HS-5 (cell line): ENCODE measurements around the gene EPC2.

Experiments
- DNase-seq: peaks from one replicate; pipeline ENCODE4 v3.0.0-alpha.2; 2012; ENCODE audit warnings: low read depth

The EPC2 gene

DNA sequence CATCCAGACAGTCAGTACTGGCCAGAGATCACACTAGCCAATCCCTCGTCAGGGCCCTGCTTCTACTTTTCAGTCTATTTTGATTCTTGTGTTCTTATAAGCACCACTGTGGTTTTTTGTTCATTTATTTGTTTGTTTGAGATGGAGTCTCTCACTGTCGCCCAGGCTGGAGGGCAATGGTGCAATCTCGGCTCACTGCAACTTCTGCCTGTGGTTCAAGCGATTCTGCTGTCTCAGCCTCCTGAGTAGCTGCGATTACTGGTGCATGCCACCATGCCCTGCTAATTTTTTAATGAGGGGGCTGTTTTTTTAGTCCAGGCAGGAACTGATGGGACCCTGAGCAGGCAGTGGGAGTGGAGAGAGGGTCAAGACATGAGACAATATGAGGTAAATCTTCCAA lies 165.5 kb downstream of the EPC2 start:
- DNase-seq = no peak

DNA sequence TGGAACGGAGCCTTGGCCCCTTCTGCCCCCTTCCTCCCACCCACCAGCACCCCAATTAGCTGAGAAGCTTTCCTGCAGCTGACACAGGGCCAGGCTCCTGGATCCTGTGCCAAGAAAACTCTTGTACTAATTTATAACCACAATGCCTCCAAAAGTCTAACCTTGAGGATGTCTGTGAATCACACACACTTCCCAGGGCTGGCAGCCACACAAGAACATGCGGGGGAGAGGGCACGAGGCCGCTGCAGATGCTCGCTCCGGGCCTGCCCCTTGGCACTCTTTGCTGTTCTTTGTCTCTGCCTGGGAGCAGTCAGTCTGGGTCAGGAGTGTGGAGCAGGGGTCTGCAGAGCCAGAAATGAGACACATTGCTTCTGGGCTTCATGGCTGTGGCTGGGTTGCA lies 167.8 kb downstream of the EPC2 start:
- DNase-seq = no peak

DNA sequence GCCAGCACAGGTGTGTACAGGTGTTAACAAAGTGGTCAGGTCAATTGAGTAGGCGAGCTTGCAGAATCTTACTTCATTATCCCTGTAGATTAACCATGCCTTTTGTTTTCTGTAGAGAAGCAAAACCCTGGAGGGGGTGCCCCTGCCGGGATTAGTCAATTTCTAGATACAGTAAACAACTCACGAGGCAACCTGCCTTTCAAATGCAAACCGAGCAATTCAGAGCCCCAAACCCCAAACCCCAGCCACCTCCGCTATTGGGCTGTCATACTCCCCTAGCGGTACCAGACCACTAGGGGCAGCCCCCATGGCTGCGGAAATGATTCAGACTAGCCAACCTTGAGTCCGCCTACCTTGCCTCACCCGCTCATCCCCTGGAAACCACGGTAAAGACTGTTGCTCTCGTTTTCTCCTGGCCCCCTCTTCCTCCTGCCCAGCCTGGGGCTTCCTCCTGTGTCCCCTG lies 169.1 kb downstream of the EPC2 start:
- DNase-seq = no peak

DNA sequence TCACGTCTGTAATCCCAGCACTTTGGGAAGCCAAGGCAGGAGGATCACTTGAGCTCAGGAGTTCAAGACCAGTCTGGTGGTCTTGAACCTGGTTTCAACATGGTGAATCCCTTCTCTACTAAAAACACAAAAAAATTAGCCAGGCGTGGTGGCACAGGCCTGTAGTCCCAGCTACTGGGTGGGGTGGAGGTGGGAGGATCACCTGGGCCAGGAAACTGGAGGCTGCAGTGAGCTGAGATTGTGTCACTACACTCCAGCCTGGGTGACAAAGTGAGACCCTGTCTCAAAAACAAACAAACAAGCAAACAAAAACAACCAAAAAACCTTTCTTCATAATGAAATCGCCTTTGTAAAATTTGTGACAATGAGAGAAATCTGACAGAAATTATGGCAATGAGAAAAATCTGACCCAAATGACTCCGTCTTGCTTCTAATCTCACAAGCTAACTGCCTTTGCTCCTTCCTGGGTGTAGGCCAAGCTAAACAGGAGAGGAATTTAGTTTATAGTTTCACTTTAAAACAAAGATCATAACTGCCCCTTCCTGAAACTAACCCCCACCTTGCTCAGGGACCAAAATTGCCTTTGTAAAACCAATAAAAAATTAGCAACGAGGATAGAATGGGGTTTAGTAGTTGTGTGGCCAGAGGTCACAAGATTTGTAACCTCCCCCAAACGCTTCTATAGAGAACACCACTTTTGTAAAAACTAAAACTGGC lies 169.8 kb downstream of the EPC2 start:
- no peak for DNase-seq

DNA sequence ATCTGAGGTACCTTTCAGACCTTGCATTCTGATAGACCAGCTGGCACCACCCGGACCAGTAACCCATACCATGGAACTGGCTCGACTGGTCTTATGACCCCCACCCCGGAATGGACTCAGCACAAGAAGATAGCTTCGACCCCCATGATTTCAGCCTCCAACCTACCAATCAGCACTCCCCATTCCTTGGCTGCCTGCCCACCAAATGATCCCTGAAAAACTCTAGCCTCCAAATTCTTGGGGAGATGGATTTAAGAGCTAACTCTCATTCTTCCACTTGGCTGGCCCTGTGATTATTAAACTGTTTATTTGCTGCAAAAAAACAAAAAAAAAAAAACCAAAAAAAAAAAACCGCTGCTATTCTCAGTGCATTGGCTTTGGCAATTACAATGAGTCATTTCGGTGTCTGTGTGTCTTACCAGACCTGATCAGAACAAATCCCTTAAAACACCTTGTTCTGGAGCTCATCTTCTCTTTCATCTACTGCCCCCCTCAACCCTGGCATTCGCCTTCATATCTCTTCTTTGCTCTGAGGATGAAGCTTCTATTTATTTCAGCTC lies 170.4 kb downstream of the EPC2 start:
- DNase-seq = no peak

DNA sequence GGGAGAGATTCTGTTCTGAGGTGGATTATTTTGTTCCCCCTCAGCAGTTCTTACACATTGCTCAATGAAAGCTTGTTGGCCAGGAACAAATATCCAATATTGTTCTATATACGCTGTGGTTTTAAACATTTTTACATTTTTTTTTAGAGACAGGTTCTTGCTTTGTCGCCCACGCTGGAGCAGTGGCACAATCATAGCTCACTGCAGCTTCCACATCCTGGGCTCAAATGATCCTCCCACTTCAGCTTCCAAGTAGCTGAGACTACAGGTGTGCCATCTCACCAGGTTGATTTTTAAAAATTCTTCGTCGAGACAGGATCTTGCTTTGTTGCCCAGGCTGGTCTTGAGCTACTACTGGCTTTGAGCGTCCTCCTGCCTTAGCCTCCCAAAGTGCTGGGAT lies 171.6 kb downstream of the EPC2 start:
- DNase-seq = no peak

DNA sequence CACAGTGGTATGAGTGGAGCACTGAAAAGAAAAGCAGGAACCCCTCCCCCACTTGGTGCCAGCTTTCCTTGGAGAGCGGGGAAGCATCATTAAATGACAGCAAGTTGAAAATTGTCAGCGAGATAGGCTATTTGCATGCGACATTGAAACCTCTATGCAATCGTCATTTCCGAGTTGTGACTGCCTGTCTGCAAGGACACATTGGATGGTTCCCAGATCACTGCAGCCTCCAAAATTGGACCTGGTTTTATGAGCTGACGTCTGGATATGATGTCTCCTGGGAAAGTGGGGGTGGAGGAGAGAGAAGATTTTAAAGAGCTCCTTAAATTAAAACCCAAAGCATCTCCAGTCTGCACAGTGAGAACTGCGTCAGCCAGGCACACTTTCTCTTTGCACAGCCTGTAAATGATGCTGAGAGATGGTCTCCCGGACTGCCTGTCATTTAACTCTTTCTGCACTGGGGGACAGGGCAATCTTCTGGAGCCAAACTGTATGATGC lies 172.7 kb downstream of the EPC2 start:
- no peak for DNase-seq

DNA sequence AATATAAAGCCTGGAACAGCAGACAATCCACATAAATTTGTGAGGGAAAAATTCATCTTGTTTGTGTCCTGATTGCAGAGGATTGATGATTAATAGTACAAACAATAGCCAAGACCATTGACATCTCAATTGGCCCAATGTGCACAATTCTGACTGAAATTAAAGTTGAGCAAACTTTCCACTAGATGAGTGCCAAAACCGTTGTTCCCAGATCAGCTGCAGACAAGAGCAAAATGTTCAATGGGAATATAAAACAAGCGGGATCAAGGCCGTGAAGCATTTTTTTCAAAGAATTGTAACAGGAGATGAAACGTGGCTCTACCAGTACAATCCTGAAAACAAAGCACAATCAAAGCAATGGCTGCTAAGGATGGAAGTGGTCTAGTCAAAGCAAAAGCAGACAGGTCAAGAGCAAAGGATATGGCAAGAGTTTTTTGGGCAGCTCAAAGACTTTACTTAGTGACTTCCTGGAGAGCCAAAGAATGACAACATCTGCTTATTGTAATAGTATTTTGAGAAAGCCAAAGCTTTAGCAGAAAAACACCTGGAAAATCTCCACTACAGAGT lies 174.6 kb downstream of the EPC2 start:
- no peak for DNase-seq

DNA sequence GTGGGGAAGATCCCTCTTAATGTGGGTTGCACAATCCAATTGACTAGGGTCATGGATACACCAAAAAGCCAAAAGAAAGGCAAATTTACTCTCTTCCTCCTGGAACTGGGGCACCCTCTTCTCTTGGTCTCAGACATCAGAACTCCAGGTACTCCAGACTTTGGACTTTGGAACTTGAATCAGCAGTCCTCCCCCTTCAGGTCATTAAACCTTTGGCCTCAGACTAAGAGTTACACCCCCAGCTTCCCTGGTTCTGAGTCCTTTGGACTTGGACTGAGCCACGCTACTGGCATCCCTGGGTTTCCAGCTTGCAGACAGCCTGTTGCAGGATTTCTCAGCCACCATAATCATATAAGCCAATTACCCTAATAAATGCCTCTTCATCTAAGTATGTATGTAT lies 179.6 kb downstream of the EPC2 start:
- DNase-seq = no peak

DNA sequence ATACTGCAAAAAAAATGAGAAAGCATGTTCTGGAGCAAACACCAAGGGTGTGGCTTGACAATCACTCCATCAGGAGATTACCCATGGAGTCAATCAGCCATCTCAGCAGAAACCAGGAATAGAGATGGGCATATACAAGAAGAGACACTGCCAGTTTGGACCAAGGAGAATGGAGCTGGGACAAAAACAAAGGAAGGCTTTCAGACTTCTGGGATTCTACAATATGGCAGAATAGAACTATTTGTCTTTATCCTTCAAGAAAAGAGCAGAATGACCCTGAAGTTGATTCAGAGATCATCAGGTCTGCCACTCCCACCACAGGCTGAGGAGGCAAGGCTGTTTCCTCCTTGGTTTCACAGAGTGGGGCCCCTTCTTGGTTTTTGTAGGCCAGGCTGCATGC lies 182.2 kb downstream of the EPC2 start:
- no peak for DNase-seq

DNA sequence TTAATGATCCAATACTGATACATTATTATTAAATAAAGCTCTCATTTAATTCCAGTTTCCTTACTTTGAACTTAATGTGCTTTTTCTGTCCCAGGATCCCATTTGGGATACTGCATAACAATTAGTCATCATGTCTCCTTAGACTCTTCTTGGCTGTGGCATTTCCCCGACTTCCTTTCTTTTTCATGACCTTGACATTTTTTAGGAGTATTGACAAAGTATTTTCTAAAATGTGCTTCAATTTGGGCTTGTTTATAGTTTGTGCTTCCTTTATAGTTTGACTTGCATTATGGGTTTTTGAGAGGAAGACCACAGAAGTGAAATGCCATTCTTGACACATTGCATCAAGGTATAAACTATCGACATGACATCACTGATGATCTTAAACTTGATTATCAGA lies 184.4 kb downstream of the EPC2 start:
- DNase-seq = no peak

DNA sequence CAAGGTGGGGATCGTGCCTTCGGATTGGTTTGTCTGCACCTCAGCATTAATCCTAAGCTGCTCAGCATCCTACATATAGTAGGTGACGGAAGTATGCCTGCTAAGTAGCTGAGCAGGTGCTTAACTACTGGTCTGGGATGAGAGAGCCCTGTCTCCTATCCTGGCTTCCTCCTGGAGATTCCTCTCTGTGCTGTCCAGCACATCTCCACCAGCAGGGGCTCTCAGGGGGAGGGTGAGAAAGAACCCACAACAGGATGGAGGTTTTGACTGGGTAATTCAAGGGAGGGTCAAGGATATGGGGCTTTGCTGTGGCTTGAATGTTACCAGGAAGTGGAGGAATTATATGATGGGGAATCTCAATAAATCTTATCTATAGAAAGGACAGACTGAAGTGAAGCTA lies 185.1 kb downstream of the EPC2 start:
- DNase-seq = no peak

DNA sequence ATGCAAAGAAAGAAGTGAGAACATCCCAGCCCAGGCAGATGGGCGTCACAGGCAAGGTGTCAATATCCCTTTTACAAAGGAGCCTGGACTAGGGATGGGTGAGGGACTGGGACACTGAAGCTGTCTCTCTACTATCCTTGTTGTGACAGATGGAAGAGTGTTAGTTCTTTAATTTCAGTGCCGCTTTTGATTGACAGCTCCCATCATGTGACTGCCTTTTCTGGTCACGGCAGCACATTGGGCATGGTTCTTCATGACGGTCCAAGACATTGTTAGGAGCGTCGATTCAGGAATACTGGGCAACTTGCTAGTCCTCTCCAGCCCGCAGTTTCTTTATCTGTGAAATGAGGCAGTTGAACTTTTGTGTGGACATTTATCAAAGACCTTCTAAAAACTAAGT lies 188.1 kb downstream of the EPC2 start:
- DNase-seq = no peak
